ENCODE measurements around the gene ARHGAP29. TPM values are rescaled to one million over a fixed set of nuclear protein-coding genes. Genes with fewer than 3 reads are reported as not detected.

Gene ARHGAP29
- total and polyA plus RNA-seq, 2 of the 8 experiments (the other 6 are each of a cell fraction or from before 2014, with no cell fraction given) = 0.57 to 3.2 TPM

- TF ChIP-seq, protein P1, sequence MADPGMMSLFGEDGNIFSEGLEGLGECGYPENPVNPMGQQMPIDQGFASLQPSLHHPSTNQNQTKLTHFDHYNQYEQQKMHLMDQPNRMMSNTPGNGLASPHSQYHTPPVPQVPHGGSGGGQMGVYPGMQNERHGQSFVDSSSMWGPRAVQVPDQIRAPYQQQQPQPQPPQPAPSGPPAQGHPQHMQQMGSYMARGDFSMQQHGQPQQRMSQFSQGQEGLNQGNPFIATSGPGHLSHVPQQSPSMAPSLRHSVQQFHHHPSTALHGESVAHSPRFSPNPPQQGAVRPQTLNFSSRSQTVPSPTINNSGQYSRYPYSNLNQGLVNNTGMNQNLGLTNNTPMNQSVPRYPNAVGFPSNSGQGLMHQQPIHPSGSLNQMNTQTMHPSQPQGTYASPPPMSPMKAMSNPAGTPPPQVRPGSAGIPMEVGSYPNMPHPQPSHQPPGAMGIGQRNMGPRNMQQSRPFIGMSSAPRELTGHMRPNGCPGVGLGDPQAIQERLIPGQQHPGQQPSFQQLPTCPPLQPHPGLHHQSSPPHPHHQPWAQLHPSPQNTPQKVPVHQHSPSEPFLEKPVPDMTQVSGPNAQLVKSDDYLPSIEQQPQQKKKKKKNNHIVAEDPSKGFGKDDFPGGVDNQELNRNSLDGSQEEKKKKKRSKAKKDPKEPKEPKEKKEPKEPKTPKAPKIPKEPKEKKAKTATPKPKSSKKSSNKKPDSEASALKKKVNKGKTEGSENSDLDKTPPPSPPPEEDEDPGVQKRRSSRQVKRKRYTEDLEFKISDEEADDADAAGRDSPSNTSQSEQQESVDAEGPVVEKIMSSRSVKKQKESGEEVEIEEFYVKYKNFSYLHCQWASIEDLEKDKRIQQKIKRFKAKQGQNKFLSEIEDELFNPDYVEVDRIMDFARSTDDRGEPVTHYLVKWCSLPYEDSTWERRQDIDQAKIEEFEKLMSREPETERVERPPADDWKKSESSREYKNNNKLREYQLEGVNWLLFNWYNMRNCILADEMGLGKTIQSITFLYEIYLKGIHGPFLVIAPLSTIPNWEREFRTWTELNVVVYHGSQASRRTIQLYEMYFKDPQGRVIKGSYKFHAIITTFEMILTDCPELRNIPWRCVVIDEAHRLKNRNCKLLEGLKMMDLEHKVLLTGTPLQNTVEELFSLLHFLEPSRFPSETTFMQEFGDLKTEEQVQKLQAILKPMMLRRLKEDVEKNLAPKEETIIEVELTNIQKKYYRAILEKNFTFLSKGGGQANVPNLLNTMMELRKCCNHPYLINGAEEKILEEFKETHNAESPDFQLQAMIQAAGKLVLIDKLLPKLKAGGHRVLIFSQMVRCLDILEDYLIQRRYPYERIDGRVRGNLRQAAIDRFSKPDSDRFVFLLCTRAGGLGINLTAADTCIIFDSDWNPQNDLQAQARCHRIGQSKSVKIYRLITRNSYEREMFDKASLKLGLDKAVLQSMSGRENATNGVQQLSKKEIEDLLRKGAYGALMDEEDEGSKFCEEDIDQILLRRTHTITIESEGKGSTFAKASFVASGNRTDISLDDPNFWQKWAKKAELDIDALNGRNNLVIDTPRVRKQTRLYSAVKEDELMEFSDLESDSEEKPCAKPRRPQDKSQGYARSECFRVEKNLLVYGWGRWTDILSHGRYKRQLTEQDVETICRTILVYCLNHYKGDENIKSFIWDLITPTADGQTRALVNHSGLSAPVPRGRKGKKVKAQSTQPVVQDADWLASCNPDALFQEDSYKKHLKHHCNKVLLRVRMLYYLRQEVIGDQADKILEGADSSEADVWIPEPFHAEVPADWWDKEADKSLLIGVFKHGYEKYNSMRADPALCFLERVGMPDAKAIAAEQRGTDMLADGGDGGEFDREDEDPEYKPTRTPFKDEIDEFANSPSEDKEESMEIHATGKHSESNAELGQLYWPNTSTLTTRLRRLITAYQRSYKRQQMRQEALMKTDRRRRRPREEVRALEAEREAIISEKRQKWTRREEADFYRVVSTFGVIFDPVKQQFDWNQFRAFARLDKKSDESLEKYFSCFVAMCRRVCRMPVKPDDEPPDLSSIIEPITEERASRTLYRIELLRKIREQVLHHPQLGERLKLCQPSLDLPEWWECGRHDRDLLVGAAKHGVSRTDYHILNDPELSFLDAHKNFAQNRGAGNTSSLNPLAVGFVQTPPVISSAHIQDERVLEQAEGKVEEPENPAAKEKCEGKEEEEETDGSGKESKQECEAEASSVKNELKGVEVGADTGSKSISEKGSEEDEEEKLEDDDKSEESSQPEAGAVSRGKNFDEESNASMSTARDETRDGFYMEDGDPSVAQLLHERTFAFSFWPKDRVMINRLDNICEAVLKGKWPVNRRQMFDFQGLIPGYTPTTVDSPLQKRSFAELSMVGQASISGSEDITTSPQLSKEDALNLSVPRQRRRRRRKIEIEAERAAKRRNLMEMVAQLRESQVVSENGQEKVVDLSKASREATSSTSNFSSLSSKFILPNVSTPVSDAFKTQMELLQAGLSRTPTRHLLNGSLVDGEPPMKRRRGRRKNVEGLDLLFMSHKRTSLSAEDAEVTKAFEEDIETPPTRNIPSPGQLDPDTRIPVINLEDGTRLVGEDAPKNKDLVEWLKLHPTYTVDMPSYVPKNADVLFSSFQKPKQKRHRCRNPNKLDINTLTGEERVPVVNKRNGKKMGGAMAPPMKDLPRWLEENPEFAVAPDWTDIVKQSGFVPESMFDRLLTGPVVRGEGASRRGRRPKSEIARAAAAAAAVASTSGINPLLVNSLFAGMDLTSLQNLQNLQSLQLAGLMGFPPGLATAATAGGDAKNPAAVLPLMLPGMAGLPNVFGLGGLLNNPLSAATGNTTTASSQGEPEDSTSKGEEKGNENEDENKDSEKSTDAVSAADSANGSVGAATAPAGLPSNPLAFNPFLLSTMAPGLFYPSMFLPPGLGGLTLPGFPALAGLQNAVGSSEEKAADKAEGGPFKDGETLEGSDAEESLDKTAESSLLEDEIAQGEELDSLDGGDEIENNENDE (IDR thresholded peaks at IDR 0.05; ENCODE audit: insufficient replicate concordance, low read length) = no peak
- no peak for TF ChIP-seq HDAC2 (IDR thresholded peaks at IDR 0.05; ENCODE audit: borderline replicate concordance in 1 of 2, low read depth in 2 of 2, low read length in 2 of 2)
- TF ChIP-seq RXRA (IDR thresholded peaks at IDR 0.05; ENCODE audit: insufficient read depth, low read depth, low read length) = no peak
- TF ChIP-seq TAF7 (optimal IDR thresholded peaks at IDR 0.05; ENCODE audit: borderline replicate concordance, low read depth, low read length) = no peak
- no peak for TF ChIP-seq RFX5 (IDR thresholded peaks at IDR 0.05; ENCODE audit: borderline replicate concordance, low read depth, low read length)
- no peak for TF ChIP-seq ASH2L (IDR thresholded peaks at IDR 0.05; ENCODE audit: low read length)
- TF ChIP-seq SIN3A (conservative IDR thresholded peaks at IDR 0.05 in 1 of 2, IDR thresholded peaks at IDR 0.05 in 1 of 2; ENCODE audit: low read depth in 1 of 2, low read length in 2 of 2) = no peak
- TF ChIP-seq HDAC6 (IDR thresholded peaks at IDR 0.05; ENCODE audit: low read depth, low read length) = no peak
- TF ChIP-seq SAP30 (IDR thresholded peaks at IDR 0.05; ENCODE audit: insufficient read depth, insufficient replicate concordance, low read length) = no peak
Measured at GRCh38 chr1:94202241-94202640, 35.1 kb downstream of the ARHGAP29 start (continued).
